Psoas muscle (tissue), 8 donors: ENCODE results near the gene SLC9A1. TPM values are rescaled to one million over a fixed set of nuclear protein-coding genes. Genes with fewer than 3 reads are reported as not detected.
A peak's percentile ranks its signal among the peaks of the same experiment; 100 is the strongest.

Experiments
- ATAC-seq, 4 donors: fragments of 200-7000 bp; cut with Tn5 transposase; one replicate each; pipeline ENCODE4 v1.9.1; 2020; ENCODE audit warnings: moderate library complexity in 3 of 4, mild to moderate bottlenecking in 2 of 4
- DNase-seq, 2 donors: peaks; one replicate each; pipeline ENCODE4 v3.0.0-alpha.2; 2020
- H3K27ac ChIP-seq: fragments of 200-600 bp; one replicate; pipeline ENCODE4 v1.8.0; 2022
- H3K27me3 ChIP-seq, 3 donors: fragments of 200-600 bp in 1 of 3; one replicate each; pipeline versions ENCODE4 v1.6.1 to v1.8.0; 2013 to 2022; ENCODE audit warnings: low read length in 2 of 3, mild to moderate bottlenecking in 2 of 3, moderate library complexity in 1 of 3; ENCODE audit not compliant: insufficient read depth in 3 of 3
- H3K36me3 ChIP-seq, 2 donors: fragments of 200-600 bp in 1 of 2; one replicate each; pipeline versions ENCODE4 v1.6.1 to v1.8.0; 2013 to 2022; ENCODE audit warnings: low read depth in 1 of 2, mild to moderate bottlenecking in 1 of 2, moderate library complexity in 1 of 2; ENCODE audit not compliant: insufficient read depth in 1 of 2
- H3K4me1 ChIP-seq: fragments of 200-600 bp; one replicate; pipeline ENCODE4 v1.8.0; 2022
- H3K4me3 ChIP-seq: fragments of 200-600 bp; one replicate; pipeline ENCODE4 v1.8.0; 2022; ENCODE audit warnings: mild to moderate bottlenecking
- H3K9me3 ChIP-seq: fragments of 200-600 bp; one replicate; pipeline ENCODE4 v1.8.0; 2022
- CTCF ChIP-seq: fragments of 200-600 bp; IDR thresholded peaks from one replicate; pipeline ENCODE4 v1.8.0; 2022; ENCODE audit warnings: antibody characterized with exemption
- WGBS, 3 donors: extraction: QIAGEN DNeasy Blood & Tissue Kit; methylation state at CpG; one replicate each; pipeline versions ENCODE4 v1.1.6 to v1.1.7; 2013; 5-methylcytosine and 5-hydroxymethylcytosine counted together
- intact Hi-C, 2 donors: fragments of 100-400 bp; cut with DNase I; formaldehyde crosslinking; loops; one replicate each; pipeline versions ENCODE4 v1.11.0 to v1.14.2; 2022
- polyA plus RNA-seq, 3 donors: library from polyadenylated mRNA; stranded (reverse); fragments of 200-250 nt; gene quantifications; one replicate each; pipeline ENCODE4 v1.2.3, GENCODE V29; 2013
- total RNA-seq, 4 donors: library from RNA; stranded (reverse); fragmentation: NEBNext Ultra II Directional in 2 of 4; extraction: Animal tissue kit (Norgen Biotek cat#: 25700) in 2 of 4; gene quantifications; one replicate each; pipeline versions ENCODE4 v1.2.1 to v1.2.4, GENCODE V29; 2021 to 2023
- donor health status: healthy with polysubstance abuse.
- donor health status: DM: no; HTN: no; CAD: no; lungs with moderate emphysema.
- donor health status: Bipolar disorder and iron deficiency.
- donor health status: healthy.
- donor health status: DM: yes; HTN: yes; CAD: no.
- donor health status: DM: no; HTN: no; CAD: no.
- donor health status: DM: no; HTN: no; CAD: no.
- donor health status: DM: yes; HTN: yes; CAD: no.

Gene SLC9A1
- total and polyA plus RNA-seq, 7 donors: 2.3 to 17.0 (median 5.9) TPM

DNA sequence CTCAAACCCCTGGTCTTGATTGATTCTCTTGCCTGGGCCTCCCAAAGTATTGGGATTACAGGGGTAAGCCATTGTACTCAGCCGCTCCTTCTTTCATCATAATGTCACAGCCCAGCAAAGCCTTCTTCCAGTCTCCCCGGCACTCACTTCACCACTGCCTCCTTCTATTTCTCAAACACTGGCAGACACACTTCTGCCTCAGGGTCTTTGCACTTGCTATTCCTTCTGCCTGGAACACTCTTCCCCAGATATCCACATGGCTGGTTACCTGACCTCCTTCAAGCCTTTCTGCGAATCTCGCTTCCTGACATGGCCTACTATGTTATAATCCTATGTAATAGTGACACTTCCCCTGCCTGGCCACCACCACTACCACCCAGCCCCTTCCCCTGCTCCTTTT, 7.2 kb upstream of the SLC9A1 start:
- DNase-seq (no peak), ATAC-seq (no peak)
- H3K9me3 ChIP-seq: no peaks in the 10 kb centered on the region
- intact Hi-C loops: no loop called here
- no peak overlapping the region for H3K27ac ChIP-seq
- WGBS, 3 donors: 94 to 97% (median 96%) methylated on average over 4 of the region's 4 CpGs
- no peaks in the 10 kb centered on the region for H3K27me3 ChIP-seq
- no peak for TF ChIP-seq CTCF
- H3K4me1 ChIP-seq: no peaks in the 10 kb centered on the region
- H3K4me3 ChIP-seq: no peak overlapping the region
- H3K36me3 ChIP-seq: no peaks in the 10 kb centered on the region

DNA sequence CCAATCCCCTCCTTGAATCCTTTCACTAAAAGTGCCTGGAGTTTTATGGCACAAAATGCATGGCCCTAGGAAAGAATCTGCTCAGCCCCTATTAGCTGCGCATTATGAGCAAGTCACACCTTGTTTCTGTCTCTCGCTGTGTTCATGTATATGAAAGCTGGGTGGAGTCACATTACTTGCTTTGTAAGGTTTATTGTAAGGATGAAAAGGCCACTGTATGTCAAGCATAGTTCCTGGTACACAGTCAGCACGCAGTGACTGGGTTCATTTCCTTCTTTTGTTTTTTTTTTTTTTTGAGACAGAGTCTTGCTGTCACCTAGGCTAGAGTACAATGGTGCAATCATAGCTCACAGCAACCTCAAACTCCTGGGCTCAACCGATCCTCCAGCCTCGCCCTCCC, 6.7 kb upstream of the SLC9A1 start:
- intact Hi-C loops: no loop called here
- H3K4me3 ChIP-seq: no peak overlapping the region
- no peak overlapping the region for H3K27ac ChIP-seq
- H3K9me3 ChIP-seq: no peaks in the 10 kb centered on the region
- no peaks in the 10 kb centered on the region for H3K4me1 ChIP-seq
- no peaks in the 10 kb centered on the region for H3K27me3 ChIP-seq
- 72 to 77% (median 76%) methylated on average over 5 of the region's 5 CpGs for WGBS, 3 donors
- DNase-seq (no peak), ATAC-seq (no peak)
- H3K36me3 ChIP-seq: no peaks in the 10 kb centered on the region
- no peak for TF ChIP-seq CTCF

DNA sequence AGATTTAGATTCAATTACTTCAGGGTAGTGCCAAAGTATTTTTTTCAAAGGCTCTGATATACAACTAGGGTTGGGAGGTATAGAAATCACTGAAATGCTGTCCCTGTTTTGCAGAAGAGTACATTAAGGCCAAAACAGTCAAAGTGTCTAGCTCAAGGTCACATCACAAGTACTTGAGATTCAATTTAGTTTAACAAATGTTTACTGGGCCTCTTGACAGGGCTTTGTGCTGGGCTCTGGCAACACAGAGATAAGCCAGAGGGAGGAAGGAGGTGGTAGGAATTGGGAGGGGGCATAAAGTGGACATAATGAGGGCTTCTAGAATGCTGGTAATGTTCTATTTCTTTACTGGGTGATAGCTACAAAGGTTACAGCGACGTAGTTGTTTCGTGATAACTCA, 2.3 kb upstream of the SLC9A1 start:
- no peak for TF ChIP-seq CTCF
- WGBS, 3 donors: 95 to 100% (median 99%) methylated on average over 3 of the region's 3 CpGs
- intact Hi-C loops: loop anchor here in 1 of 2 donors (5.0 kb wide), 1 partner anchor 80 kb away; no protein-coding TSS in a partner anchor
- Histone ChIP-seq H3K9me3 (no peaks in the 10 kb centered on the region), H3K4me1 (peaks cover 25% of the 10 kb centered on the region), H3K27me3 (no peaks in the 10 kb centered on the region), H3K27ac (no peak overlapping the region), H3K36me3 (no peaks in the 10 kb centered on the region), H3K4me3 (no peak overlapping the region)
- no peak for DNase-seq
- ATAC-seq: no peak

DNA sequence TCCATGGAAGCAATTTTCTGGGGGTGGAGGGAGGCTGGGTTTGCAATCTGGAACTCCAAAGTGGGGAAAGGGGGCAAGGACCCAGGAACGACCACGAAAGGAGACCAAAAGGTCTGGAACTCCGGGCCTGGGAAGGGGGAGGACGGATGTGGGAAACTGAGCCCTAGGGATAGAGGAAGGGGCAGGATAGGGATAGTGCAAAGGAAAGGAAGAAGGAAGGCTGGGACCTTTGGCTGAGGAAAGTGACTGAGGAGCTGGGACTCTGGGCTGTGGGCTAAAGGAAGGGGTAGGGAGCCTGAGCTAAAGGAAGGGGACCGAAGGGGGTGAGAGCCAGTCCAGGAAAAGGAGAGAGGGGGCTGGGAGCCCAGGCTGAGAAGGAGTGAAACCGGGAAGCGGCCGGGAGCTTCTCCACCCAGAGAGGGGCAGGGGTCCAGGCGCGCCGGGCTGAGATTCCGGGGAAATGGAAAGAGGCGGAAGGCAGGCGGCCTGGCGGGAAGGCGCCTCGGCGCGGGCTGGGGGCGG, 395 bp downstream of the SLC9A1 start:
- intact Hi-C loops: loop anchor here (5.0 kb wide), 1 partner anchor 37 kb away; no protein-coding TSS in a partner anchor
- Histone ChIP-seq H3K27me3 (no peaks in the 10 kb centered on the region), H3K9me3 (no peaks in the 10 kb centered on the region), H3K4me3 (peak overlapping the region; percentile 78), H3K36me3 (no peaks in the 10 kb centered on the region), H3K4me1 (peaks cover 50% of the 10 kb centered on the region), H3K27ac (peak overlapping the region; percentile 92)
- ATAC-seq (peak; percentile 1 to 13 (median 7)), DNase-seq (no peak)
- 7 to 24% (median 11%) methylated on average over 5 to 20 of the region's 20 CpGs for WGBS, 3 donors
- TF ChIP-seq CTCF: no peak

DNA sequence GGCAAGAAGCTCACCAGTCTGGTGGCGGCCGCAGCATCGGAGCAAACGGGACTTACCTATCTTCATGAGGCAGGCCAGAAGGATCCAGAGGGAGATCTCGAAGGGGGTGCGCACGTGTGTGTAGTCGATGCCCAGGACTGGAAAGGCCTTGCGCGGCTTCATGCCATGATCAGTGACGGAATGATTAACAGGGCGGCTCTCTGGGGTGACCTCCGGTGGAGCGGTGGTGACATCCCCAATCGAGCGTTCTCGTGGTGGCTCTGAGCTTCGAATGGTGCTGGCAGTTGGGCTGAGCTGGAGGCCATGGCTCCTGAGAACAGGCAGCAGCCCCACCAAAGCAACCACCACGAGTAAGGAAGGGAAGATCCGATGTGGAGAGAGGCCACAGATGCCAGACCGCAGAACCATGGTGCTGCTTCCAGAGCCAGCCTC, 982 bp downstream of the SLC9A1 start:
- Histone ChIP-seq H3K4me1 (peaks cover 55% of the 10 kb centered on the region), H3K4me3 (peak overlapping the region; percentile 78), H3K36me3 (no peaks in the 10 kb centered on the region), H3K27me3 (no peaks in the 10 kb centered on the region), H3K27ac (peak overlapping the region; percentile 92), H3K9me3 (no peaks in the 10 kb centered on the region)
- 54 to 80% (median 76%) methylated on average over 21 of the region's 21 CpGs for WGBS, 3 donors
- intact Hi-C loops: loop anchor here (5.0 kb wide), 1 partner anchor 37 kb away; no protein-coding TSS in a partner anchor
- TF ChIP-seq CTCF: no peak
- peak; percentile 2 to 10 (median 8) for ATAC-seq
- peak in 1 of 2 donors; percentile 59 for DNase-seq
